Hepatocyte (in vitro differentiated cells): ENCODE measurements around the gene VPS29. TPM values are rescaled to one million over a fixed set of nuclear protein-coding genes. Genes with fewer than 3 reads are reported as not detected.
A peak's percentile ranks its signal among the peaks of the same experiment; 100 is the strongest.

Experiments used
- DNase-seq: peaks from one replicate; pipeline ENCODE4 v3.0.0-alpha.2; 2016; ENCODE audit warnings: low spot score
- H2AFZ ChIP-seq: fragments of 200-600 bp; sonication (generic); 2 replicates; pipeline ENCODE4 v1.6.0; 2016; ENCODE audit warnings: antibody characterized with exemption, mild to moderate bottlenecking
- H3K27ac ChIP-seq: fragments of 200-600 bp; sonication (generic); 2 replicates; pipeline ENCODE4 v1.5.1; 2016; ENCODE audit warnings: mild to moderate bottlenecking
- H3K27me3 ChIP-seq: fragments of 200-600 bp; sonication (generic); 2 replicates; pipeline ENCODE4 v1.6.1; 2016
- H3K36me3 ChIP-seq: fragments of 200-600 bp; sonication (generic); replicated peaks from 2 replicates; pipeline ENCODE4 v1.5.1; 2016; ENCODE audit warnings: low read depth; ENCODE audit not compliant: insufficient read depth
- H3K4me1 ChIP-seq: fragments of 200-600 bp; sonication (generic); 2 replicates; pipeline ENCODE4 v1.5.1; 2016; ENCODE audit warnings: mild to moderate bottlenecking, moderate library complexity; ENCODE audit not compliant: insufficient read depth
- H3K4me2 ChIP-seq: fragments of 200-600 bp; sonication (generic); 2 replicates; pipeline ENCODE4 v1.6.0; 2016
- H3K4me3 ChIP-seq: fragments of 200-600 bp; sonication (generic); 2 replicates; pipeline ENCODE4 v1.5.1; 2016; ENCODE audit warnings: mild to moderate bottlenecking
- H3K79me2 ChIP-seq: fragments of 200-600 bp; sonication (generic); 2 replicates; pipeline ENCODE4 v1.6.0; 2017; ENCODE audit warnings: mild to moderate bottlenecking
- H3K9me2 ChIP-seq: fragments of 200-600 bp; sonication (generic); replicated peaks from 2 replicates; pipeline ENCODE4 v1.6.0; 2017; ENCODE audit warnings: mild to moderate bottlenecking; ENCODE audit not compliant: insufficient read depth
- H3K9me3 ChIP-seq: fragments of 200-600 bp; sonication (generic); 2 replicates; pipeline ENCODE4 v1.5.1; 2016; ENCODE audit warnings: low read depth, mild to moderate bottlenecking
- H4K20me1 ChIP-seq: fragments of 200-600 bp; sonication (generic); 2 replicates; pipeline ENCODE4 v1.6.0; 2016; ENCODE audit warnings: mild to moderate bottlenecking; ENCODE audit not compliant: insufficient read depth, poor library complexity, severe bottlenecking
- CTCF ChIP-seq: fragments of 200-600 bp; sonication (generic); IDR thresholded peaks from 2 replicates; pipeline ENCODE4 v1.5.1; 2016; ENCODE audit warnings: antibody characterized with exemption, mild to moderate bottlenecking; ENCODE audit not compliant: poor library complexity
- EZH2 ChIP-seq: fragments of 200-600 bp; sonication (generic); IDR thresholded peaks from 2 replicates; pipeline ENCODE4 v1.6.1; 2016; ENCODE audit warnings: antibody characterized with exemption, mild to moderate bottlenecking, borderline replicate concordance
- EZH2phosphoT487 ChIP-seq: fragments of 200-600 bp; sonication (generic); IDR thresholded peaks from one replicate; pipeline ENCODE4 v1.6.1; 2018; ENCODE audit warnings: antibody characterized with exemption, mild to moderate bottlenecking, low read depth, moderate library complexity; ENCODE audit not compliant: unreplicated experiment, severe bottlenecking
- WGBS: methylation state at CpG from one replicate; pipeline ENCODE4 v1.1.6; 2016; ENCODE audit warnings: low lambda C conversion rate; ENCODE audit errors: missing lambda C conversion rate; 5-methylcytosine and 5-hydroxymethylcytosine counted together
- polyA plus RNA-seq: library from polyadenylated mRNA; unstranded; fragments of >200 nt; fragmentation: Nextera tagmentation; extraction: Ambion mirVana; gene quantifications from 2 replicates; pipeline ENCODE4 v1.2.1, GENCODE V29; 2016
- total RNA-seq: library from RNA; depleted of rRNA; stranded (reverse); fragments of >200 nt; gene quantifications from 2 replicates; pipeline ENCODE4 v1.2.3, GENCODE V29; 2014

VPS29 gene
- total and polyA plus RNA-seq, 2 experiments from 2014 or later: 102 to 176 TPM

DNA sequence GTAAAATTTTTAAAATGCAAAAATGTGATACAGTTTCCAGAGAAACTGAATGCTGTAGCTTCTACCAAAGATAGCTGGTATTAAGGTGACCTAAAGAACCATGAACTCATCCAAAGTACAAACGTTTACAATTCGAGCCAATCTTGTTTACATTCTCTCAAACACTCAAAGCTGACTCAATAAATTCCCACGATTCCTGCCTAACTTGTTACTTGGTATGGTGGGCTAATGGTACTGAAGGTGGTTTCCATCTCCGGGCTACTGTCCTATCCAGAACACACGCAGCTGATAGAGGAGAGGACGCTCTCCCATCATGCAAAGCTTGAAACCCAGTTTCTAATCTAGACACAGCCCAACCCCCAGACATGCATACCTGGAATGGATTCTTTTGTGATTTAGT is 31.7 kb upstream of the VPS29 start:
- peak; percentile 20 for DNase-seq
- Histone ChIP-seq H2AFZ (no peak overlapping the region), H3K4me2 (peak overlapping the region; percentile 12), H3K9me3 (no peaks in the 10 kb centered on the region), H4K20me1 (no peaks in the 10 kb centered on the region), H3K79me2 (peaks cover 10% of the 10 kb centered on the region), H3K4me3 (no peak overlapping the region), H3K9me2 (no peaks in the 10 kb centered on the region), H3K4me1 (peaks cover 16% of the 10 kb centered on the region), H3K36me3 (no peaks in the 10 kb centered on the region), H3K27me3 (no peaks in the 10 kb centered on the region), H3K27ac (peak overlapping the region; percentile 26)
- TF ChIP-seq EZH2phosphoT487: no peak
- TF ChIP-seq CTCF: no peak
- no peak for TF ChIP-seq EZH2
- 32% methylated on average over 6 of the region's 6 CpGs for WGBS

DNA sequence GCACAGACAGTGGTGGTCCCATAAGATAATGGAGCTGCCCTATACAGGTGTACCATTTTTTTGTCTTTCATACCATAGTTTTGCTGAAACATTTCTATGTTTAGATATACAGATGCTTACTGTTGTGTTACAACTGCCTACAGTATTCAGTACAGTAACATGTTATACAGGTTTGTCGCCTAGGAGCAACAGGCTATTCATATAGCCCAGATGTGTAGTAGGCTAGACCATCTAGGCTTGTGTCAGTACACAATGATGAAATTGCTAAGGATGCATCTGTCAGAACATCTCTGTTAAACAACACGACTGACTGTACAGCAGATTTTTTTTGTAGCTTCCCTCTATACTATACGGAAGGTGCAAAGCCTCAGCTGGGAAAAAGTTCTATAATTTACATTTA is 30.7 kb upstream of the VPS29 start:
- Histone ChIP-seq H3K4me3 (no peak overlapping the region), H3K9me2 (no peaks in the 10 kb centered on the region), H3K79me2 (peaks cover 10% of the 10 kb centered on the region), H3K9me3 (no peaks in the 10 kb centered on the region), H3K27me3 (no peaks in the 10 kb centered on the region), H3K36me3 (no peaks in the 10 kb centered on the region), H3K4me1 (peaks cover 16% of the 10 kb centered on the region), H3K27ac (no peak overlapping the region), H3K4me2 (no peak overlapping the region), H2AFZ (no peak overlapping the region), H4K20me1 (no peaks in the 10 kb centered on the region)
- no peak for DNase-seq
- WGBS: 96% methylated on average over 3 of the region's 3 CpGs
- TF ChIP-seq CTCF: no peak
- TF ChIP-seq EZH2: no peak
- no peak for TF ChIP-seq EZH2phosphoT487

DNA sequence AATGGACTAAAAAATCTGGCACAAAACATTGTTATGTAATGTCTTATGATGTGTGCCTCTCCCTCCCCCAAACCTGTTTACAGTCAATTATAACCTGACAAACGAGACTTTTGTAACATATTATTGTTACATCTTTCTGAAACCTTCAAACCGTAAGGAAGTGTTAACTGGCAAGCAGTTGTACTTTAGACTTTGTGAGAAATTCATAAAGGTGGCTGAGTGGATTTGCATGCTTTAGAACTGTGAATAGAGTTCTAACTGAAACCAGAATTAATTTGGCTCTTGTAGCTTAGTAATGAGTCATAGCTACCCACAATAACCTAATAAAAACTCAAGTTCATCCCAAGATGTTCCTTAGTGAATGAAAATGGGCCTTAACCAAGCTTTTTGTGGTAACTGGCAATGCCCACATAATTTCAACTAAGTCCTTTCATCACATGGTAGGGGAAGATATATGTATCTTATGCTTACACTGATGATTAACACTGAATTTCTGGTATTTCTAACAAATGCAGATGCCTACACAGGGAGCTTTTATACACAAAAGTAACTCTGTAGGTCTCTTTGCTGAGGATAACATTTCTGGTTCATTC is 29.9 kb upstream of the VPS29 start:
- H3K4me1 ChIP-seq: peaks cover 16% of the 10 kb centered on the region
- H3K4me3 ChIP-seq: no peak overlapping the region
- no peak for TF ChIP-seq EZH2phosphoT487
- no peak for TF ChIP-seq EZH2
- TF ChIP-seq CTCF: no peak
- H3K27me3 ChIP-seq: no peaks in the 10 kb centered on the region
- H3K79me2 ChIP-seq: peaks cover 10% of the 10 kb centered on the region
- DNase-seq: no peak
- no peaks in the 10 kb centered on the region for H4K20me1 ChIP-seq
- H3K9me2 ChIP-seq: no peaks in the 10 kb centered on the region
- H3K9me3 ChIP-seq: no peaks in the 10 kb centered on the region
- H3K27ac ChIP-seq: no peak overlapping the region
- no peaks in the 10 kb centered on the region for H3K36me3 ChIP-seq
- WGBS: 65% methylated on average over 2 of the region's 2 CpGs
- no peak overlapping the region for H3K4me2 ChIP-seq
- H2AFZ ChIP-seq: no peak overlapping the region

DNA sequence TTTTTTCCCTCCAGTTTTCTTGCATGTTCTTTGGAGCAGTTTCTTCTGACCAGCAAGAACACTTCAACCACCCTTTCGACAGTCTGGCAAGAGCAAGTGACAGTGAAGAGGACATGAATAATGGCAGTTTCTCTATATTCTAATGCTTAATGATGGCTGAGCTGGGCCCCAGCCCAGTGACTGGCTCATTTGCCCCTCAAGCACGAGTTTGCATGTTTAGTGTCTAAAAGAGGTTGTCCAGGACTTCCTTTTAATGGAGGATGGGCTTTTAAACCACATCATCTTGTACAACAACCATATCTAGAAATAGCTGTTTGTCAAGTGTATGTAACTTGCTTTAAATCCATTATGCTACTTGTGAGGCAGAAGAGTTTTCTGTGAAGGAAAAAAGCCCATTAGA is 28.6 kb upstream of the VPS29 start:
- Histone ChIP-seq H3K4me3 (no peak overlapping the region), H3K36me3 (no peaks in the 10 kb centered on the region), H3K27me3 (no peaks in the 10 kb centered on the region), H3K9me2 (no peaks in the 10 kb centered on the region), H4K20me1 (no peaks in the 10 kb centered on the region), H3K27ac (no peak overlapping the region), H3K79me2 (peaks cover 10% of the 10 kb centered on the region), H3K4me2 (no peak overlapping the region), H2AFZ (no peak overlapping the region), H3K4me1 (peaks cover 16% of the 10 kb centered on the region), H3K9me3 (no peaks in the 10 kb centered on the region)
- DNase-seq: no peak
- 74% methylated on average over 2 of the region's 2 CpGs for WGBS
- no peak for TF ChIP-seq EZH2phosphoT487
- TF ChIP-seq CTCF: no peak
- TF ChIP-seq EZH2: no peak
